Fibroblast of skin of left quadriceps (primary cell): Measurements from ENCODE around the gene LY6G6C.
"Not testable (repeated sequence)": the region's sequence is repeated elsewhere in the genome, so short reads cannot be mapped to it uniquely, and the experiment has no call there.

Experiments used
- DNase-seq, 2 experiments: peaks; one replicate each; pipeline ENCODE4 v3.0.0-alpha.2; 2013; ENCODE audit warnings: low read depth in 2 of 2

LY6G6C gene

GRCh38 chr6:31727034-31727716, 5.6 kb upstream of the LY6G6C start:
- no peak for DNase-seq

- no peak for DNase-seq
Observed at GRCh38 chr6:31725502-31726350, 4.2 kb upstream of the LY6G6C start.

DNA sequence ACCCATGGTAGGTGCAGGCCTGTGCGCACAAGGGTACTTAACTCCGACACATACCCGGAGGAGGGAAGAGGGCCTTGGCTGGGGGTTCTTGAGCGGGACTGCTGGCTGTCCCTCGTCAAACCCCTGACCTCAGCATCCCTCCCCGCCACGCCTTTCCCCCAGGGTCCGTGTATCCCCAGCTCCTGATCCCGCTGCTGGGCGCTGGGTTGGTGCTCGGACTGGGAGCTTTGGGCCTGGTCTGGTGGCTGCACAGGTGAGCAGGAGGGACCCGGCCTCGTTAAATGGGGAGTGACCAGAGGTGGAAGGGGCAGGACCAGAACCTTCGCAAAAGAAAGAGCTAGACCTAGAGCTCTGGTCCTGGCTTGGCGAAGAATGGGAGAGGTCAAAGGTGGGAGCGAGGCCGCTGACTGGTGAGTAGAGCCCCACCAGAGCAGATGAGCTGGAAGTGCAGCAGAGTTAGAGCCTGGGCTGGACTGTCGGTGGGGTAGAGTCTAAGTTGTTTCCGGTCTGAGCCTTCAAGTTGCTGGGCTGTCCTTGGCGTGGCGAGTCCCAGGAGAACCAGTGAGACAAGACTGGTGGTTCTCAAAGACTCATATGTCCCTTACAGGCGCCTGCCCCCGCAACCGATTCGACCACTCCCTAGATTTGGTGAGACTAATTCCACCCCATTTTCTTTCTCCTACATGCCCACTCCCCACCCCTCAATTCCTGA, 2.6 kb upstream of the LY6G6C start:
- DNase-seq, result no peak

DNA sequence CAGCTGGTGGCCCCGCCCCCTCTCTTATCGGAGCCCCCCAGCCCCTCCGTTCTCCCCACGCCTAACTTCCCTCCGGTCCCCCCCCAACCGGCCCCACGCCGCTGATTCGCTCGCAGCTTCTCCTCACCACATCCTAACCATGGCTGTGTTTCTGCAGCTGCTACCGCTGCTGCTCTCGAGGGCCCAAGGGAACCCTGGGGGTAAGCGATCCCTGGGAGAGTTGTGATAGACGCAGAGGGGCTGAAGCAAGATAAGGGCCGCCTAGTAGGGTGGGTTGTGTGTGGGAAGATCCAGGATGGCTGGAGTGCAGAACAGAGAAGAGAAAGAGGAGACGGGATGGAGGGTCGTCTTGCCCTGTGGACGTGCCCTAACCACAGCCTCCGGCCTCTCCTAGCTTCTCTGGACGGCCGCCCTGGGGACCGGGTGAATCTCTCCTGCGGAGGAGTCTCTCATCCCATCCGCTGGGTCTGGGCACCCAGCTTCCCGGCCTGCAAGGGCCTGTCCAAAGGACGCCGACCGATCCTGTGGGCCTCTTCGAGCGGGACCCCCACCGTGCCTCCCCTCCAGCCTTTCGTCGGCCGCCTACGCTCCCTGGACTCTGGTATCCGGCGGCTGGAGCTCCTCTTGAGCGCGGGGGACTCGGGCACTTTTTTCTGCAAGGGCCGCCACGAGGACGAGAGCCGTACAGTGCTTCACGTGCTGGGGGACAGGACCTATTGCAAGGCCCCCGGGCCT, 1.9 kb upstream of the LY6G6C start, which contains the start of gene MPIG6B:
Gene MPIG6B, plus strand, starts transcription at position 129 of the 735 bp plus-strand sequence. Its CDS starts 11 bp downstream, at position 140.
- DNase-seq, result no peak

DNA sequence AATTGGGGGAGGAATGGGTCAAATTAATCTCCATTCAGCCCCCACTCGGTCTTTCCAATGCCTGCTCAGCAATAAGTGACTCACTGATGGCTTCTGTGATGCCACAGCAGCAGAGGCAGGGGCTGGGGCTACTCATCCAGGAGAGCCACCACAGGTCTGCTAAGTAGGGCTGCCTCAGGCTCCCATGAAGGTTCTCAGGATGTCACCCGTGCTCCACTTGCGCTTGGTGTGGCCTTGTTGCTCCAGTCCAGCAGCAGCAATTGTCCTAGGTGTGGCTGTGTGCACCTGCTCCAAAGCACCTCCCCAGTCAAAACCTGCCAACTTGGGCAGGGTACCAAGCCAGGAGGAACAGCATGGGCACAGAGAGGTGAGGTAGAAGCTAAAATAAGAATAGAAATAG, 627 bp upstream of the LY6G6C start:
- DNase-seq, result no peak

DNA sequence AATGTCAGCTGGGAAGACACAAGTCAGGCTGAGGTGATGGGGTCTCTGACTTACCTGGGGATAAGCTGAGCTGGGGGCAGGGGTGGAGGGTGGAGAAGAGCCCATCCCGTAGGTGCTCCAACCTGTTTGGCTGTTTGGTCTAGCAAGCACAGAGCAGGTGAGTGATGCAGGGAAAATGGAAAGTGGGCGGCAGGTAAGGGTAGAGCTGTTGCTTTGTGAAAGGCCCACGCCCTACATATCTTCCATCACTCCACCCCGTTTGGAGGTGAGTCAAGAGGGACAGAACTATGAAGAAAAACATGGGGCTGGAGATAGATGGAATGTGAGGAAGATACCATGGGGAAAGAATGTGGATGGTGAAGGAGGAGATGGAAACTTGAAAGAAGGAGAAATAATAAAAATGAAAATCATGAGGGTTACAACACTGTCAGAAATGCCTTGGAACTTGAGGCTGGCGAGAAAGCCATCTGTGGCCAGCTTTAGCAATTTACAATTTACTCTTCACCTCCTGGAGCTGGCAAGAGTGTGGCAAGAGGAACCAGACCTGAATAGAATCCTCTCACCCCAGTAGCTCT, 1.3 kb downstream of the LY6G6C start:
- DNase-seq, result no peak

DNA sequence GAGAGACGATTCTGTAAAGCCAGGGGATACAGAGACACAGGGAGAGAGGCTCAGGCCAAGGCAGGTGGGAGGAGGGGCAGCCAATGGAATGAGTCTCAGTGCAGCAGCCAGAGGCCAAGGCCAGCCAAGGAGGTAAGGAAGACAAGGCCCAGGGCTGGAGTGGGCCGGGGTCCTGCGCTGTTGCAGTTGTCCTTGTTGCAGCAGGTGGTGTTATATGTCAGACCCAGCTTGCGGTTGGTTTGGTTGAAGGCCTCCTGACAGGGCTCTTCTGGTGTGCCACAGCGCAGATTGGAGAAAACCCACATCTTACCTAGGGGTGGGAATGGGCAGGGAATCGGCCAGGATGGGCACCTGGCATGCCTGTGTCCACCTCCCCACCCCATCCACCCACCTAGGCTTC, 2.5 kb downstream of the LY6G6C start:
- DNase-seq, result no peak

GRCh38 chr6:31718265-31718664, 3.3 kb downstream of the LY6G6C start:
- no peak for DNase-seq

DNA sequence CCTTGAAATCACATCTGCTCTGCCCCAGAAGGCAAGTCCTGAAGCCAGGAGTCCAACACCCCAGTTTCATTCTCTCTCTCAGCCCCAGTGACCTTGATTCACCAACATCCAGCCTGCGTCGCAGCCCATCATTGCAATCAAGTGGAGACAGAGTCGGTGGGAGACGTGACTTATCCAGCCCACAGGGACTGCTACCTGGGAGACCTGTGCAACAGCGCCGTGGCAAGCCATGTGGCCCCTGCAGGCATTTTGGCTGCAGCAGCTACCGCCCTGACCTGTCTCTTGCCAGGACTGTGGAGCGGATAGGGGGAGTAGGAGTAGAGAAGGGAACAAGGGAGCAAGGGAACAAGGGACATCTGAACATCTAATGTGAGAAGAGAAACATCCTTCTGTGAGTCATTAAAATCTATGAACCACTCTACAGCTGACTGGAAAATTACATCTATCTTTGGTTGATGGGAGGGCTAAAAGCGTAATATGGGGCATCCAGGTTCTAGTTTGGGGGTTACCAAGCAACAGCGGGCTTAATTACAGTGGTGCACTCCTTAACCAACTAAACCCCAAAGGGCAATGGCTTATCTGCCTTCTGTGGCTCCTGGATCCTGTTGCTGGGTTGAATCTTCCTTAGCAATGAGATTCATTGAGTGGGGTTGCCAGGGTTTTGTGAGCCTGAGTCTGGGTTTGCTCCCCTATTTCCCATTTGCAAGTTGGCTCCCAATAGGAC, 3.9 kb downstream of the LY6G6C start:
- no peak for DNase-seq

DNA sequence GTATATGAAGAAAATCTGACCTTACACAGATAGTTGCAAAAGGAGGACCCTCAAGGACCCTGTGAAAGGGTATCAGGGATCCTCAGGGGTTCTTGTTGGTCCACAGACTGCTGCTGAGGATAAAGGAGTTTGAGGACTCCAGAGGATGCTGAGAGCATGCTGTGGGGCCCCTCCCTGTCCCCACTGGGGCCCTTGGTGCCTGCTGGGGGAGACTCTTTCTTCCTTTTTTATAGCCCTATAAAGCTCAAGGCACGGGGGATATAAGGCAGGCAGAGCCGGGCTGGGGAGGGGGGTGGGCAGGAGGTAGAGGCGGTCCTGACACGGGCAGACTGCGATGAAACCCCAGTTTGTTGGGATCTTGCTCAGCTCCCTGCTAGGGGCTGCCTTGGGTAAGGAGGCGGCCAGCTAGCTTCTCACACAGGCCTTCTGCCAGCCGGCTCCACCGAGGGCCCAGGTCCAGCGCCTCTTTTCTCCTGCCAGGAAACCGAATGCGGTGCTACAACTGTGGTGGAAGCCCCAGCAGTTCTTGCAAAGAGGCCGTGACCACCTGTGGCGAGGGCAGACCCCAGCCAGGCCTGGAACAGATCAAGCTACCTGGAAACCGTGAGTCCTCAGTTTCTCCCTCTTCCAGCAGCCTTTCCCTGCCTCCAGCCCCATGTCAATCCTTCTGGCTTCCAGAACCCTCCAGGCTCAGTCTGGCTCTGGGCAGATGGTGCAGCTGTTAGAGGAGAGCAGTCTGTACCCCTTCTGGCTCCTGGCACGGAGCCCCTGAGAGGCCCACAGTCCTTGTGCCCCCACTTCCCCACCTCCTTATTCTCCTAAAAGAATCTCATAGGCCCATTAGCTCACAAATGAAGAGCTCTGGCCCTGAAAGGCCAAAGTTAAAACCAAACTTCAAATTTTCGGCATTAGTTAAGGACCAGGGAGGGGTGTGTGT, 6.3 kb downstream of the LY6G6C start, which contains the start of gene LY6G6D:
Gene LY6G6D, plus strand, starts transcription at position 327 of the 937 bp plus-strand sequence. Its CDS starts 8 bp downstream, at position 335.
- no peak for DNase-seq

GRCh38 chr6:31713991-31714684, 7.4 kb downstream of the LY6G6C start:
- no peak for DNase-seq

- no peak for DNase-seq
Observed at GRCh38 chr6:31713465-31713864, 8.1 kb downstream of the LY6G6C start.

GRCh38 chr6:31712296-31712695, 9.2 kb downstream of the LY6G6C start:
- no peak for DNase-seq

DNA sequence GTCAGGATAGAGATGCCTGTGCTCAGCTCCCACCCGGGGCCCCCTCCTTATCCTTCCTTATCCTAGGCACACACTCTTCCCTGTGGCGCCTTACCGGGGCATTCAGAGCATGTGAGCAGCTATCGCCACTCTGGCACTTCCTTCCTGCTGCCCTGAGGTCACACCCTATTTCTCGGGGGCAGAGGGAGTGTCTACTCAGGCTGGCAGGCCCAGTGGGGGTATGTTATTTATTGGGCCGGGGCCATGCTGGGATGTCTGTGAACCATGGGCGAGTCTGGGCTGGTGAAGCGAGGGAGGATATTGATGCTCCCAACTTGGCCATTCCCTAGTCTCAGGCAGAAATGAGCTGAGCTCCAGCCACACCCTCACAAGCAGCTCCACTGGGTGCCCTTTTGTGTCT, 10.3 kb downstream of the LY6G6C start:
- DNase-seq, result no peak

- DNase-seq, result no peak
Observed at GRCh38 chr6:31710523-31711219, 10.9 kb downstream of the LY6G6C start.

DNA sequence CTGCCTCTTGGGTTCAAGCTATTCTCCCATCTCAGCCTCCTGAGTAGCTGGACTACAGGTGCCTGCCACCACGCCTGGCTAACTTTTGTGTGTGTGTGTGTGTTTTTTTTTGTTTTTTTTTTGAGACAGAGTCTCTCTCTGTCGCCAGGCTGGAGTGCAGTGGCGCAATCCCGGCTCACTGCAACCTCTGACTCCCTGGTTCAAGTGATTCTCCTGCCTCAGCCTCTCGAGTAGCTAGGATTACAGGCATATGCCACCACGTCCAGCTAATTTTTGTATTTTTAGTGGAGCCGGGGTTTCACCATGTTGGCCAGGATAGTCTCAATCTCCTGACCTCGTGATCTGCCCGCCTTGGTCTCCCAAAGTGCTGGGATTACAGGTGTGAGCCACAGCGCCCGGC, 12.4 kb downstream of the LY6G6C start:
- not testable (repeated sequence) for DNase-seq

DNA sequence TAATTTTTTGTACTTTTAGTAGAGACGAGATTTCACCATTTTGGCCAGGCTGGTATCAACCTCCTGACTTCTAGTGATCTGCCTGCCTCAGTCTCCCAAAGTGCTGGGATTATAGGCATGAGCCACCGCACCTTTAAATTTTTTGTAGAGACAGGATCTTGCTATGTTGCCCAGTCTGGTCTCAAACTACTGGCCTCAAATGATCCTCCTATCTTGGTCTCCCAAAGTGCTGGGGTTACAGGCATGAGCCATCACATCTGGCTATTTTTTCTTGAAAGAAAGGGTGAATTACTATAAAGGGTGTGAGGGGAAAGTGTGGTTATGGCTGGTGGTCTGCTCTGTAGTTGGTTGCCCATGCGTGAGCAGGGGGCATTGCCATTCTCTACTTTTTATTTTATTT, 13.3 kb downstream of the LY6G6C start:
- DNase-seq, result no peak

DNA sequence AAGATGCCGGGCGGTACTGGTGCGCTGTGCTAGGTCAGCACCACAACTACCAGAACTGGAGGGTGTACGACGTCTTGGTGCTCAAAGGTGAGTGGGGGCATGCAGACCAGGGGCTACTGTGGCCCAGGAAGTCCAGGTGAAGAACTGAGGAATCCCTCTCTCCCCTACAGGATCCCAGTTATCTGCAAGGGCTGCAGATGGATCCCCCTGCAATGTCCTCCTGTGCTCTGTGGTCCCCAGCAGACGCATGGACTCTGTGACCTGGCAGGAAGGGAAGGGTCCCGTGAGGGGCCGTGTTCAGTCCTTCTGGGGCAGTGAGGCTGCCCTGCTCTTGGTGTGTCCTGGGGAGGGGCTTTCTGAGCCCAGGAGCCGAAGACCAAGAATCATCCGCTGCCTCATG, 13.8 kb downstream of the LY6G6C start:
- no peak for DNase-seq
